Panc1 (cell line): ENCODE results near the gene HNRNPA3.

Experiments
- POLR2AphosphoS5 ChIP-seq: IDR thresholded peaks from 2 replicates; pipeline ENCODE4 v1.6.1; 2012; ENCODE audit warnings: mild to moderate bottlenecking, low read depth, low read length, moderate library complexity
- SIN3A ChIP-seq: IDR thresholded peaks from 2 replicates; pipeline ENCODE4 v1.6.1; 2012; ENCODE audit warnings: low read depth, mild to moderate bottlenecking, low read length, moderate library complexity, borderline replicate concordance; ENCODE audit not compliant: insufficient read depth
- TF ChIP-seq, protein P1 (sequence below): fragments of 450-650 bp; IDR thresholded peaks from 2 replicates; pipeline ENCODE4 v1.5.1; 2017; ENCODE audit warnings: mild to moderate bottlenecking
- TF ChIP-seq, protein P2 (sequence below), 2 experiments: IDR thresholded peaks; 2 replicates each; pipeline ENCODE4 v1.6.1; 2011 to 2012; ENCODE audit warnings: low read depth in 2 of 2, control low read depth in 1 of 2, low read length in 1 of 2, mild to moderate bottlenecking in 1 of 2, moderate library complexity in 1 of 2; ENCODE audit not compliant: insufficient read depth in 1 of 2

DNA sequence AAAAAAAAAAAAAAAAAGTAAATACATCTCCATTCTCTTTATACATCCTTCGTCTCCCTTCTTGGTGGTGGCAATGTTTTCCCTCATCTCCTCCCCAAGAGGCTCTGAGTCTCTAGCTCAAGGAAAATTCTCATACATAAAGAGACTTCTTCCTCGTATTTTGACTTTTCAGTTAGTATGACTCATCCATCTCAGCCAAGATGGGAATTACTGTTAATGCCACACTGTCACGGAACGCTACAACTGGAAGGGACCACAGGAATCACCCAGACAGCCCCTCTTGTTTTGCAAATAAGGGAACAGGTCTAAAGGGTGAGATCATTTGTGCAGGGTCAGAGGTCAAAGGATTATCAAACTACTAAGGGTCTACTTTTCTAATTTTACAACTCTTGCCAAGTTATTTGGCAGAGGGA is 32.4 kb downstream of the HNRNPA3 start:
- TF ChIP-seq POLR2AphosphoS5 (peak; percentile 29; the same call in 1 of the 2 replicates), SIN3A (no peak)
- TF ChIP-seq, protein P1, sequence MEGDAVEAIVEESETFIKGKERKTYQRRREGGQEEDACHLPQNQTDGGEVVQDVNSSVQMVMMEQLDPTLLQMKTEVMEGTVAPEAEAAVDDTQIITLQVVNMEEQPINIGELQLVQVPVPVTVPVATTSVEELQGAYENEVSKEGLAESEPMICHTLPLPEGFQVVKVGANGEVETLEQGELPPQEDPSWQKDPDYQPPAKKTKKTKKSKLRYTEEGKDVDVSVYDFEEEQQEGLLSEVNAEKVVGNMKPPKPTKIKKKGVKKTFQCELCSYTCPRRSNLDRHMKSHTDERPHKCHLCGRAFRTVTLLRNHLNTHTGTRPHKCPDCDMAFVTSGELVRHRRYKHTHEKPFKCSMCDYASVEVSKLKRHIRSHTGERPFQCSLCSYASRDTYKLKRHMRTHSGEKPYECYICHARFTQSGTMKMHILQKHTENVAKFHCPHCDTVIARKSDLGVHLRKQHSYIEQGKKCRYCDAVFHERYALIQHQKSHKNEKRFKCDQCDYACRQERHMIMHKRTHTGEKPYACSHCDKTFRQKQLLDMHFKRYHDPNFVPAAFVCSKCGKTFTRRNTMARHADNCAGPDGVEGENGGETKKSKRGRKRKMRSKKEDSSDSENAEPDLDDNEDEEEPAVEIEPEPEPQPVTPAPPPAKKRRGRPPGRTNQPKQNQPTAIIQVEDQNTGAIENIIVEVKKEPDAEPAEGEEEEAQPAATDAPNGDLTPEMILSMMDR = no peak
- TF ChIP-seq, protein P2, sequence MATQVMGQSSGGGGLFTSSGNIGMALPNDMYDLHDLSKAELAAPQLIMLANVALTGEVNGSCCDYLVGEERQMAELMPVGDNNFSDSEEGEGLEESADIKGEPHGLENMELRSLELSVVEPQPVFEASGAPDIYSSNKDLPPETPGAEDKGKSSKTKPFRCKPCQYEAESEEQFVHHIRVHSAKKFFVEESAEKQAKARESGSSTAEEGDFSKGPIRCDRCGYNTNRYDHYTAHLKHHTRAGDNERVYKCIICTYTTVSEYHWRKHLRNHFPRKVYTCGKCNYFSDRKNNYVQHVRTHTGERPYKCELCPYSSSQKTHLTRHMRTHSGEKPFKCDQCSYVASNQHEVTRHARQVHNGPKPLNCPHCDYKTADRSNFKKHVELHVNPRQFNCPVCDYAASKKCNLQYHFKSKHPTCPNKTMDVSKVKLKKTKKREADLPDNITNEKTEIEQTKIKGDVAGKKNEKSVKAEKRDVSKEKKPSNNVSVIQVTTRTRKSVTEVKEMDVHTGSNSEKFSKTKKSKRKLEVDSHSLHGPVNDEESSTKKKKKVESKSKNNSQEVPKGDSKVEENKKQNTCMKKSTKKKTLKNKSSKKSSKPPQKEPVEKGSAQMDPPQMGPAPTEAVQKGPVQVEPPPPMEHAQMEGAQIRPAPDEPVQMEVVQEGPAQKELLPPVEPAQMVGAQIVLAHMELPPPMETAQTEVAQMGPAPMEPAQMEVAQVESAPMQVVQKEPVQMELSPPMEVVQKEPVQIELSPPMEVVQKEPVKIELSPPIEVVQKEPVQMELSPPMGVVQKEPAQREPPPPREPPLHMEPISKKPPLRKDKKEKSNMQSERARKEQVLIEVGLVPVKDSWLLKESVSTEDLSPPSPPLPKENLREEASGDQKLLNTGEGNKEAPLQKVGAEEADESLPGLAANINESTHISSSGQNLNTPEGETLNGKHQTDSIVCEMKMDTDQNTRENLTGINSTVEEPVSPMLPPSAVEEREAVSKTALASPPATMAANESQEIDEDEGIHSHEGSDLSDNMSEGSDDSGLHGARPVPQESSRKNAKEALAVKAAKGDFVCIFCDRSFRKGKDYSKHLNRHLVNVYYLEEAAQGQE (IDR thresholded peaks at IDR 0.05; ENCODE audit: insufficient read depth in 1 of 2, low read depth in 2 of 2, low read length in 1 of 2) = no peak
